ENCODE results near the gene JARID2. TPM values are rescaled to one million over a fixed set of nuclear protein-coding genes. Genes with fewer than 3 reads are reported as not detected.
A peak's percentile ranks its signal among the peaks of the same experiment; 100 is the strongest.

The JARID2 gene
- total and polyA plus RNA-seq, 2 of the 8 experiments (the other 6 are each of a cell fraction or from before 2014, with no cell fraction given) = 60.1 to 239 TPM

GRCh38 chr6:15500901-15501825 lies 255.3 kb downstream of the JARID2 start (continued):
- TF ChIP-seq EP300 (IDR thresholded peaks at IDR 0.05; ENCODE audit: borderline replicate concordance in 1 of 2, low read depth in 2 of 2, low read length in 2 of 2) (no peak), POLR2AphosphoS5 (IDR thresholded peaks at IDR 0.05; ENCODE audit: low read depth, low read length) (peak; percentile 61; the same call in 1 of the 2 replicates), CTCF (IDR thresholded peaks at IDR 0.05; ENCODE audit: control extremely low read depth in 1 of 3, insufficient read depth in 1 of 3, low read depth in 1 of 3, low read length in 3 of 3) (no peak), SAP30 (IDR thresholded peaks at IDR 0.05; ENCODE audit: insufficient read depth, insufficient replicate concordance, low read length) (no peak), CBX8 (IDR thresholded peaks at IDR 0.05; ENCODE audit: borderline replicate concordance, low read depth, low read length) (no peak), HDAC6 (IDR thresholded peaks at IDR 0.05; ENCODE audit: low read depth, low read length) (no peak)
